B cell (primary cell): ENCODE data around the gene TMF1.
A peak's percentile ranks its signal among the peaks of the same experiment; 100 is the strongest.

ENCODE experiments used
- CTCF ChIP-seq: fragments of 200-600 bp; IDR thresholded peaks from one replicate; pipeline ENCODE4 v1.8.0; 2022; ENCODE audit warnings: antibody characterized with exemption, mild to moderate bottlenecking
- EZH2 ChIP-seq: IDR thresholded peaks from 2 replicates; pipeline ENCODE4 v1.6.1; 2012; ENCODE audit warnings: borderline replicate concordance, low read depth, mild to moderate bottlenecking, moderate library complexity, low read length; ENCODE audit not compliant: insufficient read depth, poor library complexity, severe bottlenecking

- TF ChIP-seq CTCF: peak; percentile 13
- no peak for TF ChIP-seq EZH2
These were observed 54.2 kb downstream of the TMF1 start for GRCh38 chr3:68997887-68998286.
